HepG2 (cell line): ENCODE data around the gene RNF25. TPM values are rescaled to one million over a fixed set of nuclear protein-coding genes. Genes with fewer than 3 reads are reported as not detected.

Source experiments
- DMTF1 ChIP-seq: sonication (generic); formaldehyde crosslinking; IDR thresholded peaks from 2 replicates; pipeline ENCODE4 v1.4.0; 2020; ENCODE audit warnings: mild to moderate bottlenecking, missing genetic modification reagents
- GFI1 ChIP-seq: sonication (generic); formaldehyde crosslinking; IDR thresholded peaks from 2 replicates; pipeline ENCODE4 v1.5.0; 2020; ENCODE audit warnings: missing genetic modification reagents, mild to moderate bottlenecking, borderline replicate concordance
- NFATC3 ChIP-seq: sonication (generic); formaldehyde crosslinking; IDR thresholded peaks from 2 replicates; pipeline ENCODE4 v1.5.1; 2020; ENCODE audit warnings: mild to moderate bottlenecking, missing genetic modification reagents
- SMARCE1 ChIP-seq: fragments of 450-650 bp; IDR thresholded peaks from 2 replicates; pipeline ENCODE4 v1.6.1; 2017; ENCODE audit warnings: borderline replicate concordance
- SMC3 ChIP-seq: IDR thresholded peaks from 2 replicates; pipeline ENCODE4 v1.6.1; 2011; ENCODE audit warnings: low read length, improper control_type of control experiment
- SRF ChIP-seq: IDR thresholded peaks from 2 replicates; pipeline ENCODE4 v1.6.1; 2011; ENCODE audit warnings: mild to moderate bottlenecking, low read depth, low read length, moderate library complexity
- ZBTB3 ChIP-seq: sonication (generic); formaldehyde crosslinking; IDR thresholded peaks from 2 replicates; pipeline ENCODE4 v1.4.0; 2020; ENCODE audit warnings: low read depth, mild to moderate bottlenecking, moderate library complexity, missing genetic modification reagents, borderline replicate concordance
- ZNF567 ChIP-seq: sonication (generic); formaldehyde crosslinking; IDR thresholded peaks from 2 replicates; pipeline ENCODE4 v1.8.1; 2023; ENCODE audit warnings: mild to moderate bottlenecking, missing genetic modification reagents, borderline replicate concordance
- polyA plus RNA-seq, 8 experiments: library from polyadenylated mRNA; depleted of rRNA in 3 of 8; stranded (reverse) in 7 of 8; unstranded in 1 of 8; fragments of >200 nt; fragmentation: Illumina TruSeq in 4 of 8; extraction: Trizol in 4 of 8; gene quantifications; 2 replicates each; pipeline versions ENCODE4 v1.2.1 to v1.2.3, GENCODE V29; 2011 to 2016; ENCODE audit warnings: low read depth in 4 of 8, missing spikeins in 1 of 8, mixed read lengths in 1 of 8; ENCODE audit not compliant: insufficient read depth in 1 of 8
- total RNA-seq, 5 experiments: library from RNA; depleted of rRNA; stranded (reverse); fragments of >200 nt; fragmentation: Illumina TruSeq; extraction: Trizol; gene quantifications; 2 replicates each; pipeline ENCODE4 v1.2.3, GENCODE V29; 2016; ENCODE audit warnings: low read depth in 1 of 5
- TF ChIP-seq, protein P1 (sequence below): sonication (generic); formaldehyde crosslinking; conservative IDR thresholded peaks from 2 replicates; pipeline ENCODE4 v1.5.0; 2020; ENCODE audit warnings: missing genetic modification reagents
- TF ChIP-seq, protein P2 (sequence below): sonication (generic); formaldehyde crosslinking; IDR thresholded peaks from 2 replicates; pipeline ENCODE4 v1.5.0; 2020; ENCODE audit warnings: missing genetic modification reagents
- TF ChIP-seq, protein P3 (sequence below): sonication (generic); formaldehyde crosslinking; IDR thresholded peaks from 2 replicates; pipeline ENCODE4 v1.5.0; 2020; ENCODE audit warnings: mild to moderate bottlenecking, missing genetic modification reagents, moderate library complexity

The RNF25 gene
- total and polyA plus RNA-seq, 2 of the 13 experiments (the other 11 are each of a cell fraction or from before 2014, with no cell fraction given) = 37.0 to 87.6 TPM

DNA sequence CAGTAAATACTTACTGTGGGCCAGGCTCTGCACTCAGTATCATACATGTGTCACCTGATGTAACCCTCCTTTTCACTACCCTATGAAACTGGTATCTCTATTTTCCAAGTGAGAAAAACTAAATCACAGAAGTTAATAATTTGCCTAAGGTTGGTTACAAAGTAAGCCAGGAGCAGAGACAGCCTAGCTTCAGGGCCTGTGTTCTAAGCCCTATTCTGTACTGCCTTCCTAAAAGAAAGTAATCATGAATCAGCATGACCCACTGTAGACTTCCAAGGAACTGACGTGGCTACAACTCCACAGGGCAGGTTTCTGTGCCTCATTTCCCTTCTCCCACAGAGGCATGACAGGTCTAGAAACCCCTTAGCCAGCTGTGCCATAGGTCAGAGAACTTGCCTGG is 26.7 kb downstream of the RNF25 start (continued):
- TF ChIP-seq DMTF1 (CRISPR knock-in tag) (no peak), ZBTB3 (CRISPR knock-in tag) (no peak), ZNF567 (no peak), NFATC3 (no peak), SRF (no peak), GFI1 (CRISPR knock-in tag) (no peak), SMARCE1 (no peak), SMC3 (no peak)
- TF ChIP-seq, protein P1, sequence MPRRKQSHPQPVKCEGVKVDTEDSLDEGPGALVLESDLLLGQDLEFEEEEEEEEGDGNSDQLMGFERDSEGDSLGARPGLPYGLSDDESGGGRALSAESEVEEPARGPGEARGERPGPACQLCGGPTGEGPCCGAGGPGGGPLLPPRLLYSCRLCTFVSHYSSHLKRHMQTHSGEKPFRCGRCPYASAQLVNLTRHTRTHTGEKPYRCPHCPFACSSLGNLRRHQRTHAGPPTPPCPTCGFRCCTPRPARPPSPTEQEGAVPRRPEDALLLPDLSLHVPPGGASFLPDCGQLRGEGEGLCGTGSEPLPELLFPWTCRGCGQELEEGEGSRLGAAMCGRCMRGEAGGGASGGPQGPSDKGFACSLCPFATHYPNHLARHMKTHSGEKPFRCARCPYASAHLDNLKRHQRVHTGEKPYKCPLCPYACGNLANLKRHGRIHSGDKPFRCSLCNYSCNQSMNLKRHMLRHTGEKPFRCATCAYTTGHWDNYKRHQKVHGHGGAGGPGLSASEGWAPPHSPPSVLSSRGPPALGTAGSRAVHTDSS = no peak
- TF ChIP-seq, protein P2, sequence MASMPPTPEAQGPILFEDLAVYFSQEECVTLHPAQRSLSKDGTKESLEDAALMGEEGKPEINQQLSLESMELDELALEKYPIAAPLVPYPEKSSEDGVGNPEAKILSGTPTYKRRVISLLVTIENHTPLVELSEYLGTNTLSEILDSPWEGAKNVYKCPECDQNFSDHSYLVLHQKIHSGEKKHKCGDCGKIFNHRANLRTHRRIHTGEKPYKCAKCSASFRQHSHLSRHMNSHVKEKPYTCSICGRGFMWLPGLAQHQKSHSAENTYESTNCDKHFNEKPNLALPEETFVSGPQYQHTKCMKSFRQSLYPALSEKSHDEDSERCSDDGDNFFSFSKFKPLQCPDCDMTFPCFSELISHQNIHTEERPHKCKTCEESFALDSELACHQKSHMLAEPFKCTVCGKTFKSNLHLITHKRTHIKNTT (CRISPR knock-in tag) = no peak
- TF ChIP-seq, protein P3, sequence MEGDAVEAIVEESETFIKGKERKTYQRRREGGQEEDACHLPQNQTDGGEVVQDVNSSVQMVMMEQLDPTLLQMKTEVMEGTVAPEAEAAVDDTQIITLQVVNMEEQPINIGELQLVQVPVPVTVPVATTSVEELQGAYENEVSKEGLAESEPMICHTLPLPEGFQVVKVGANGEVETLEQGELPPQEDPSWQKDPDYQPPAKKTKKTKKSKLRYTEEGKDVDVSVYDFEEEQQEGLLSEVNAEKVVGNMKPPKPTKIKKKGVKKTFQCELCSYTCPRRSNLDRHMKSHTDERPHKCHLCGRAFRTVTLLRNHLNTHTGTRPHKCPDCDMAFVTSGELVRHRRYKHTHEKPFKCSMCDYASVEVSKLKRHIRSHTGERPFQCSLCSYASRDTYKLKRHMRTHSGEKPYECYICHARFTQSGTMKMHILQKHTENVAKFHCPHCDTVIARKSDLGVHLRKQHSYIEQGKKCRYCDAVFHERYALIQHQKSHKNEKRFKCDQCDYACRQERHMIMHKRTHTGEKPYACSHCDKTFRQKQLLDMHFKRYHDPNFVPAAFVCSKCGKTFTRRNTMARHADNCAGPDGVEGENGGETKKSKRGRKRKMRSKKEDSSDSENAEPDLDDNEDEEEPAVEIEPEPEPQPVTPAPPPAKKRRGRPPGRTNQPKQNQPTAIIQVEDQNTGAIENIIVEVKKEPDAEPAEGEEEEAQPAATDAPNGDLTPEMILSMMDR (CRISPR knock-in tag) = no peak
